Fibroblast of skin of right quadriceps (primary cell): ENCODE results near the gene INMT.
A peak's percentile ranks its signal among the peaks of the same experiment; 100 is the strongest.
"Not testable (repeated sequence)": the region's sequence is repeated elsewhere in the genome, so short reads cannot be mapped to it uniquely, and the experiment has no call there.

Source experiments
- DNase-seq: peaks from one replicate; pipeline ENCODE4 v3.0.0-alpha.2; 2013

The INMT gene

GRCh38 chr7:30751696-30752273 lies at the start of gene INMT:
INMT (plus strand) TSS chr7:30752135; CDS start chr7:30752151, 16 bp downstream.
- DNase-seq, result no peak

GRCh38 chr7:30702200-30702599 lies 49.7 kb upstream of the INMT start:
- DNase-seq, result no peak

- DNase-seq, result no peak
These were observed 48.2 kb upstream of the INMT start for GRCh38 chr7:30703756-30704155.

- DNase-seq, result no peak
These were observed 46.9 kb upstream of the INMT start for GRCh38 chr7:30705008-30705407.

GRCh38 chr7:30705596-30705995 lies 46.3 kb upstream of the INMT start:
- no peak for DNase-seq

- no peak for DNase-seq
These were observed 45.6 kb upstream of the INMT start for GRCh38 chr7:30706316-30706715.

- DNase-seq, result no peak
These were observed 45.0 kb upstream of the INMT start for GRCh38 chr7:30706908-30707307.

- no peak for DNase-seq
These were observed 44.3 kb upstream of the INMT start for GRCh38 chr7:30707391-30708357.

GRCh38 chr7:30708412-30708811 lies 43.5 kb upstream of the INMT start:
- no peak for DNase-seq

- peak; percentile 10 for DNase-seq
These were observed 43.0 kb upstream of the INMT start for GRCh38 chr7:30708983-30709382.

GRCh38 chr7:30709549-30709948 lies 42.4 kb upstream of the INMT start:
- DNase-seq, result no peak

GRCh38 chr7:30710669-30711068 lies 41.3 kb upstream of the INMT start:
- DNase-seq, result no peak

- no peak for DNase-seq
These were observed 38.5 kb upstream of the INMT start for GRCh38 chr7:30713392-30713791.

GRCh38 chr7:30714129-30714528 lies 37.8 kb upstream of the INMT start:
- DNase-seq, result no peak

GRCh38 chr7:30717181-30717580 lies 34.8 kb upstream of the INMT start:
- no peak for DNase-seq

GRCh38 chr7:30719434-30719833 lies 32.5 kb upstream of the INMT start:
- DNase-seq, result not testable (repeated sequence)

- DNase-seq, result no peak
These were observed 30.7 kb upstream of the INMT start for GRCh38 chr7:30721211-30721610.

- DNase-seq, result no peak
These were observed 29.7 kb upstream of the INMT start for GRCh38 chr7:30722187-30722586.

- DNase-seq, result no peak
These were observed 29.3 kb upstream of the INMT start for GRCh38 chr7:30722671-30723070.

GRCh38 chr7:30723776-30724175 lies 28.2 kb upstream of the INMT start:
- DNase-seq, result no peak

GRCh38 chr7:30726296-30727006 lies 25.5 kb upstream of the INMT start:
- DNase-seq, result no peak

- DNase-seq, result peak; percentile 11
These were observed 24.6 kb upstream of the INMT start for GRCh38 chr7:30727061-30727945.
